HL-60 (cell line): ENCODE data around the gene CDC73.
"Not testable (repeated sequence)": the region's sequence is repeated elsewhere in the genome, so short reads cannot be mapped to it uniquely, and the experiment has no call there.

Source experiments
- DNase-seq, 2 experiments: peaks; one replicate each; pipeline ENCODE4 v3.0.0-alpha.2; 2010 to 2020; ENCODE audit warnings: low read depth in 1 of 2, low spot score in 1 of 2
- H3K27ac ChIP-seq: fragments of 250-450 bp; sonication (Bioruptor Pico); replicated peaks from 2 replicates; pipeline ENCODE4 v1.5.1; 2020; ENCODE audit warnings: mild to moderate bottlenecking, moderate library complexity
- H3K27me3 ChIP-seq: fragments of 250-450 bp; sonication (Bioruptor Pico); 2 replicates; pipeline ENCODE4 v1.5.1; 2021; ENCODE audit warnings: mild to moderate bottlenecking, moderate library complexity; ENCODE audit not compliant: insufficient read depth, poor library complexity, severe bottlenecking
- H3K4me3 ChIP-seq: replicated peaks from 2 replicates; pipeline ENCODE4 v1.5.1; 2011; ENCODE audit warnings: mild to moderate bottlenecking, control low read depth, low read length; ENCODE audit not compliant: insufficient read depth
- GABPA ChIP-seq: IDR thresholded peaks from 2 replicates; pipeline ENCODE4 v1.6.1; 2012; ENCODE audit warnings: low read depth
- POLR2AphosphoS5 ChIP-seq: IDR thresholded peaks from 2 replicates; pipeline ENCODE4 v1.6.1; 2012; ENCODE audit warnings: low read depth
- SPI1 ChIP-seq: IDR thresholded peaks from 2 replicates; pipeline ENCODE4 v1.6.1; 2012; ENCODE audit warnings: low read depth, mild to moderate bottlenecking, borderline replicate concordance
- TF ChIP-seq, protein P1 (sequence below): IDR thresholded peaks from one replicate; pipeline ENCODE4 v1.5.1; 2011; ENCODE audit warnings: low read length, control low read depth, inconsistent platforms; ENCODE audit not compliant: insufficient read depth
- TF ChIP-seq, protein P2 (sequence below): IDR thresholded peaks from 2 replicates; pipeline ENCODE4 v1.6.1; 2012; ENCODE audit warnings: low read depth; ENCODE audit not compliant: insufficient replicate concordance

Gene CDC73

DNA sequence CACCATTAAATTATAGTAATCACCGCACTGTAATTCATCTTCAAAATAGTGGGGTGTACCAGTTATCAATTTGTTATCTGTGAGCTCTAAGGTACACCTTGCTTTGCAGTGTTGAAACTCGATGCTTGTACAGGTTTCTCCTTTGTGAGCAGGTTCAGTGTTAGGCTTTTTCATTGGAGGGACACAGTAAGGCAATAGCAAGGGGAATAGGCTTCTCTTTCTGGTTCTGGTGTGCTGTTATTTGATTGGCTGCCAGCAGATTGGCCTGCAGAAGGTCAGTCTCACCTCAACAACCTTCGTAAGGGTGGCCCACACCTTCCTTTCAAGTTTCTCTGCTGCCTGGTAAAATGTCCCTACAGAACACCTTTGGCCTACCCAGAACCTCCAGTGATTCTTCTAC lies 140.8 kb downstream of the CDC73 start:
- no peaks in the 10 kb centered on the region for H3K27me3 ChIP-seq
- no peak overlapping the region for H3K4me3 ChIP-seq
- TF ChIP-seq, protein P1, sequence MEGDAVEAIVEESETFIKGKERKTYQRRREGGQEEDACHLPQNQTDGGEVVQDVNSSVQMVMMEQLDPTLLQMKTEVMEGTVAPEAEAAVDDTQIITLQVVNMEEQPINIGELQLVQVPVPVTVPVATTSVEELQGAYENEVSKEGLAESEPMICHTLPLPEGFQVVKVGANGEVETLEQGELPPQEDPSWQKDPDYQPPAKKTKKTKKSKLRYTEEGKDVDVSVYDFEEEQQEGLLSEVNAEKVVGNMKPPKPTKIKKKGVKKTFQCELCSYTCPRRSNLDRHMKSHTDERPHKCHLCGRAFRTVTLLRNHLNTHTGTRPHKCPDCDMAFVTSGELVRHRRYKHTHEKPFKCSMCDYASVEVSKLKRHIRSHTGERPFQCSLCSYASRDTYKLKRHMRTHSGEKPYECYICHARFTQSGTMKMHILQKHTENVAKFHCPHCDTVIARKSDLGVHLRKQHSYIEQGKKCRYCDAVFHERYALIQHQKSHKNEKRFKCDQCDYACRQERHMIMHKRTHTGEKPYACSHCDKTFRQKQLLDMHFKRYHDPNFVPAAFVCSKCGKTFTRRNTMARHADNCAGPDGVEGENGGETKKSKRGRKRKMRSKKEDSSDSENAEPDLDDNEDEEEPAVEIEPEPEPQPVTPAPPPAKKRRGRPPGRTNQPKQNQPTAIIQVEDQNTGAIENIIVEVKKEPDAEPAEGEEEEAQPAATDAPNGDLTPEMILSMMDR, result no peak
- TF ChIP-seq POLR2AphosphoS5 (no peak), GABPA (no peak), SPI1 (no peak)
- TF ChIP-seq, protein P2, sequence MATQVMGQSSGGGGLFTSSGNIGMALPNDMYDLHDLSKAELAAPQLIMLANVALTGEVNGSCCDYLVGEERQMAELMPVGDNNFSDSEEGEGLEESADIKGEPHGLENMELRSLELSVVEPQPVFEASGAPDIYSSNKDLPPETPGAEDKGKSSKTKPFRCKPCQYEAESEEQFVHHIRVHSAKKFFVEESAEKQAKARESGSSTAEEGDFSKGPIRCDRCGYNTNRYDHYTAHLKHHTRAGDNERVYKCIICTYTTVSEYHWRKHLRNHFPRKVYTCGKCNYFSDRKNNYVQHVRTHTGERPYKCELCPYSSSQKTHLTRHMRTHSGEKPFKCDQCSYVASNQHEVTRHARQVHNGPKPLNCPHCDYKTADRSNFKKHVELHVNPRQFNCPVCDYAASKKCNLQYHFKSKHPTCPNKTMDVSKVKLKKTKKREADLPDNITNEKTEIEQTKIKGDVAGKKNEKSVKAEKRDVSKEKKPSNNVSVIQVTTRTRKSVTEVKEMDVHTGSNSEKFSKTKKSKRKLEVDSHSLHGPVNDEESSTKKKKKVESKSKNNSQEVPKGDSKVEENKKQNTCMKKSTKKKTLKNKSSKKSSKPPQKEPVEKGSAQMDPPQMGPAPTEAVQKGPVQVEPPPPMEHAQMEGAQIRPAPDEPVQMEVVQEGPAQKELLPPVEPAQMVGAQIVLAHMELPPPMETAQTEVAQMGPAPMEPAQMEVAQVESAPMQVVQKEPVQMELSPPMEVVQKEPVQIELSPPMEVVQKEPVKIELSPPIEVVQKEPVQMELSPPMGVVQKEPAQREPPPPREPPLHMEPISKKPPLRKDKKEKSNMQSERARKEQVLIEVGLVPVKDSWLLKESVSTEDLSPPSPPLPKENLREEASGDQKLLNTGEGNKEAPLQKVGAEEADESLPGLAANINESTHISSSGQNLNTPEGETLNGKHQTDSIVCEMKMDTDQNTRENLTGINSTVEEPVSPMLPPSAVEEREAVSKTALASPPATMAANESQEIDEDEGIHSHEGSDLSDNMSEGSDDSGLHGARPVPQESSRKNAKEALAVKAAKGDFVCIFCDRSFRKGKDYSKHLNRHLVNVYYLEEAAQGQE, result no peak
- no peak for DNase-seq
- H3K27ac ChIP-seq, result no peak overlapping the region

DNA sequence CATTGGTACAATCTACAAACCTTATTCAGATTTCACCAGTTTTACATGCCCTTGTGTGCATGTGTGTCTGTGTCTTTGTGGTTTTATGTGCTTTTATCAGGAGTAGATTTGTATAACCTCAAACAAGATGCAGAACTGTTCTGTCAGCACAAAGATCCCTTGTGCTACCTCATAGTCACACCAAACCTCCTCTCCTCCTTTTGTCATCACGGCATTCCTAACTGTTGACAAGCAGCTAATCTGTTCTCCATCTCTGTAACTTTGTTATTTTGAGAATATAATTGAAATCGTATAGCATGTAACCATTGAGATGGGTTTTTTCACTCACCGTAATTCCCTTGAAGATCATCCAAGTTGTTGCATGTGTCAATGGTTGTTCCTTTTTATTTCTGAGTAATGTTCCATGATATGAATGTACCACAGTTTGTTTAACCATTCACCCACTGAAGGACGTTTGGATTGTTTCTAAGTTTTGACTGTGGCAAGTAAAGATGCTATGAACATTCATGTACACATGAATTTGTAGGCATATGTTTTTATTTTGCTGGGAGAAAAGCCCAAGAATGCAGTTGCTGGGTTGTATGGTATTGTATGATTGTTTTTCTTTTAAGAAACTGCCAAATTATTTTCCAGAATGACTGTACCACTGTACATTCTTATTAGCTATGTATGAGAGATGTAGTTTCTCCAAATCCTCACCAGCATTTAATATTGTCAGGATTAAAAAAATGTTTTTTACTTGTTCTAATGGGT lies 142.7 kb downstream of the CDC73 start:
- Histone ChIP-seq H3K4me3 (no peak overlapping the region), H3K27ac (no peak overlapping the region), H3K27me3 (no peaks in the 10 kb centered on the region)
- DNase-seq, result no peak
- TF ChIP-seq, protein P1, result no peak
- no peak for TF ChIP-seq GABPA
- no peak for TF ChIP-seq POLR2AphosphoS5
- no peak for TF ChIP-seq SPI1
- TF ChIP-seq, protein P2, result no peak

DNA sequence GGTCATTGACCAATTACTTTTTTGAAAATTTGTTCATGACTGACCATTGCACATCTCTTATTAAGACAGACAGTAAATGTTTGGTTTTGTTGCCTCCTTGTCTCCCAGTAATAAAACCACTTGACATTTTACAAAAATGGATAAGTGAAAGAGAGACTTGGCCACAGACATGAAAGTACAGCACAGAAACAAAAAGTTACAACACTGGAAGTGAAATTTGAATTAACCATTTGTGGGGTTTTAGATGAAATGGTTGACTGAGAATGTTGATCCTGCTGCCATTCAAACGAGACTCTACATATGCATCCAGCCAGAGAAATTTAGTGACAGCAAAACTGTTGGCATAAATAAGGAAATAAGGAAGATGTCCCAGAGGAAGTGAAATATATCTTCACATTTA lies 143.9 kb downstream of the CDC73 start:
- Histone ChIP-seq H3K27ac (no peak overlapping the region), H3K27me3 (no peaks in the 10 kb centered on the region), H3K4me3 (no peak overlapping the region)
- TF ChIP-seq SPI1 (no peak), POLR2AphosphoS5 (no peak), GABPA (no peak)
- TF ChIP-seq, protein P1, result no peak
- TF ChIP-seq, protein P2, result no peak
- no peak for DNase-seq

DNA sequence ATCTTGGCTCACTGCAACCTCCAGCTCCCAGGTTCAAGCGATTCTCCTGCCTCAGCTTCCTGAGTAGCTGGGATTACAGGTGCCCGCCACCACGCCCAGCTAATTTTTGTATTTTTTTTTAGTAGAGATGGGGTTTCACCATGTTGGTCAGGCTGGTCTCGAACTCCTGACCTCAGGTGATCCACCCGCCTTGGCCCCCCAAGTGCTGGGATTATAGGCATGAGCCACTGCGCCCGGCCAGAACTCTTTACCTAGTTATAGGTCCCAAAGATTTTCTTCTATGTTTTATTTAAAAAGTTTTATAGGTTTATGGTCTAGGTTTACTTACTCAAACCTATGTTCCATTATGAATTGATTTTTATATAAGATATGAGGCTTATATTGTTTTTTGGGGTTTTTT lies 145.0 kb downstream of the CDC73 start:
- H3K27ac ChIP-seq, H3K4me3 ChIP-seq, H3K27me3 ChIP-seq, DNase-seq: not testable (repeated sequence)
